Measurements from ENCODE around the gene CCND2.

Gene CCND2

GRCh38 chr12:4276524-4277204 is 3.1 kb downstream of the CCND2 start:
- H3K27me3 Mint-ChIP-seq: no peaks in the 10 kb centered on the region
- CTCF ChIA-PET: interaction anchor here (0.7 to 12.1 kb wide), 46 partner anchors 8 to 442 kb away, joined by 3 to 127 read pairs (median 5); partner anchors contain the start of genes PARP11 and TIGAR
- DNase-seq: peak; percentile 92
- peaks cover 66% of the 10 kb centered on the region for H3K36me3 Mint-ChIP-seq
- peak overlapping the region; percentile 99 for H3K27ac Mint-ChIP-seq
- peaks cover 57% of the 10 kb centered on the region for H3K4me1 Mint-ChIP-seq
- no peaks in the 10 kb centered on the region for H3K9me3 Mint-ChIP-seq
- peak overlapping the region; percentile 89 for H3K4me3 Mint-ChIP-seq

GRCh38 chr12:4277205-4277543 is 3.6 kb downstream of the CCND2 start:
- Mint-ChIP-seq H3K4me1 (peaks cover 61% of the 10 kb centered on the region), H3K27ac (peak overlapping the region; percentile 99), H3K9me3 (no peaks in the 10 kb centered on the region), H3K36me3 (peaks cover 70% of the 10 kb centered on the region), H3K27me3 (no peaks in the 10 kb centered on the region), H3K4me3 (peak overlapping the region; percentile 89)
- no peak for DNase-seq
- CTCF ChIA-PET: interaction anchor here (0.7 to 12.1 kb wide), 41 partner anchors 9 to 442 kb away, joined by 3 to 127 read pairs (median 6); partner anchors contain the start of genes PARP11 and TIGAR

GRCh38 chr12:4277857-4278256 is 4.3 kb downstream of the CCND2 start:
- CTCF ChIA-PET: interaction anchor here (1.1 to 12.1 kb wide), 21 partner anchors 9 to 399 kb away, joined by 3 to 127 read pairs (median 12); no protein-coding TSS in a partner anchor
- Mint-ChIP-seq H3K36me3 (peaks cover 77% of the 10 kb centered on the region), H3K4me3 (peak overlapping the region; percentile 89), H3K27ac (peak overlapping the region; percentile 44), H3K27me3 (no peaks in the 10 kb centered on the region), H3K4me1 (peaks cover 68% of the 10 kb centered on the region), H3K9me3 (no peaks in the 10 kb centered on the region)
- no peak for DNase-seq

- Mint-ChIP-seq H3K27me3 (no peaks in the 10 kb centered on the region), H3K27ac (peak overlapping the region; percentile 44), H3K4me1 (peaks cover 73% of the 10 kb centered on the region), H3K9me3 (no peaks in the 10 kb centered on the region), H3K4me3 (peak overlapping the region; percentile 89), H3K36me3 (peaks cover 83% of the 10 kb centered on the region)
- no peak for DNase-seq
- CTCF ChIA-PET: interaction anchor here (0.8 to 12.1 kb wide), 16 partner anchors 14 to 394 kb away, joined by 3 to 127 read pairs (median 17); no protein-coding TSS in a partner anchor
Observed at GRCh38 chr12:4278329-4279197, 5.0 kb downstream of the CCND2 start.

GRCh38 chr12:4279198-4279690 is 5.7 kb downstream of the CCND2 start:
- H3K4me1 Mint-ChIP-seq: peaks cover 79% of the 10 kb centered on the region
- CTCF ChIA-PET: interaction anchor here (0.8 to 12.1 kb wide), 8 partner anchors 13 to 395 kb away, joined by 3 to 127 read pairs (median 56); no protein-coding TSS in a partner anchor
- no peak for DNase-seq
- H3K36me3 Mint-ChIP-seq: peaks cover 88% of the 10 kb centered on the region
- H3K27ac Mint-ChIP-seq: peak overlapping the region; percentile 44
- H3K4me3 Mint-ChIP-seq: peak overlapping the region; percentile 52
- H3K27me3 Mint-ChIP-seq: no peaks in the 10 kb centered on the region
- no peaks in the 10 kb centered on the region for H3K9me3 Mint-ChIP-seq

- H3K4me3 Mint-ChIP-seq: no peak overlapping the region
- peaks cover 89% of the 10 kb centered on the region for H3K36me3 Mint-ChIP-seq
- no peaks in the 10 kb centered on the region for H3K9me3 Mint-ChIP-seq
- CTCF ChIA-PET: interaction anchor here (0.7 to 1.4 kb wide), 2 partner anchors 11 to 397 kb away, joined by 4 read pairs; no protein-coding TSS in a partner anchor
- DNase-seq: peak; percentile 12
- H3K27ac Mint-ChIP-seq: no peak overlapping the region
- H3K4me1 Mint-ChIP-seq: peaks cover 85% of the 10 kb centered on the region
- H3K27me3 Mint-ChIP-seq: no peaks in the 10 kb centered on the region
Observed at GRCh38 chr12:4280351-4281163, 7.0 kb downstream of the CCND2 start.

- Mint-ChIP-seq H3K9me3 (no peaks in the 10 kb centered on the region), H3K36me3 (peaks cover 89% of the 10 kb centered on the region), H3K27ac (no peak overlapping the region), H3K4me1 (peaks cover 87% of the 10 kb centered on the region), H3K4me3 (no peak overlapping the region), H3K27me3 (no peaks in the 10 kb centered on the region)
- no peak for DNase-seq
- CTCF ChIA-PET: interaction anchor here (0.7 to 1.4 kb wide), 2 partner anchors 12 to 398 kb away, joined by 4 read pairs; no protein-coding TSS in a partner anchor
Observed at GRCh38 chr12:4281173-4281654, 7.7 kb downstream of the CCND2 start.

- Mint-ChIP-seq H3K36me3 (peaks cover 89% of the 10 kb centered on the region), H3K4me3 (no peak overlapping the region), H3K27ac (peak overlapping the region; percentile 1), H3K4me1 (peaks cover 87% of the 10 kb centered on the region), H3K9me3 (no peaks in the 10 kb centered on the region), H3K27me3 (no peaks in the 10 kb centered on the region)
- CTCF ChIA-PET: interaction anchor here (1.3 to 1.4 kb wide), 2 partner anchors 284 to 399 kb away, joined by 4 read pairs; no protein-coding TSS in a partner anchor
- DNase-seq: no peak
Observed at GRCh38 chr12:4282103-4282891, 8.7 kb downstream of the CCND2 start.

GRCh38 chr12:4282892-4283511 is 9.4 kb downstream of the CCND2 start:
- Mint-ChIP-seq H3K4me3 (no peak overlapping the region), H3K27ac (no peak overlapping the region), H3K9me3 (no peaks in the 10 kb centered on the region), H3K27me3 (no peaks in the 10 kb centered on the region), H3K4me1 (peaks cover 88% of the 10 kb centered on the region), H3K36me3 (peaks cover 89% of the 10 kb centered on the region)
- CTCF ChIA-PET: interaction anchor here (1.2 to 1.3 kb wide), 2 partner anchors 9 to 285 kb away, joined by 4 read pairs; no protein-coding TSS in a partner anchor
- DNase-seq: no peak

- peaks cover 89% of the 10 kb centered on the region for H3K36me3 Mint-ChIP-seq
- DNase-seq: no peak
Observed at GRCh38 chr12:4283512-4284255, 10.1 kb downstream of the CCND2 start.

GRCh38 chr12:4284306-4284705 is 10.7 kb downstream of the CCND2 start:
- H3K27ac Mint-ChIP-seq: no peak overlapping the region
- H3K36me3 Mint-ChIP-seq: peaks cover 89% of the 10 kb centered on the region
- CTCF ChIA-PET: no interaction called here

More at GRCh38 chr12:4283512-4284255, 10.1 kb downstream of the CCND2 start:
- H3K27me3 Mint-ChIP-seq: no peaks in the 10 kb centered on the region
- H3K4me1 Mint-ChIP-seq: peaks cover 88% of the 10 kb centered on the region
- H3K27ac Mint-ChIP-seq: no peak overlapping the region
- H3K4me3 Mint-ChIP-seq: no peak overlapping the region
- H3K9me3 Mint-ChIP-seq: no peaks in the 10 kb centered on the region
- CTCF ChIA-PET: interaction anchor here (1.2 to 1.3 kb wide), 2 partner anchors 8 to 285 kb away, joined by 4 read pairs; no protein-coding TSS in a partner anchor

GRCh38 chr12:4285070-4285469 is 11.5 kb downstream of the CCND2 start:
- H3K27me3 Mint-ChIP-seq: no peaks in the 10 kb centered on the region
- DNase-seq: peak; percentile 15
- H3K27ac Mint-ChIP-seq: no peak overlapping the region
- CTCF ChIA-PET: interaction anchor here (2.5 to 4.3 kb wide), 2 partner anchors 9 to 400 kb away, joined by 9 to 19 read pairs; no protein-coding TSS in a partner anchor
- H3K36me3 Mint-ChIP-seq: peaks cover 90% of the 10 kb centered on the region
- H3K4me1 Mint-ChIP-seq: peaks cover 83% of the 10 kb centered on the region
- H3K4me3 Mint-ChIP-seq: no peak overlapping the region
- H3K9me3 Mint-ChIP-seq: no peaks in the 10 kb centered on the region

More at GRCh38 chr12:4284306-4284705, 10.7 kb downstream of the CCND2 start:
- DNase-seq: no peak
- Mint-ChIP-seq H3K4me3 (no peak overlapping the region), H3K9me3 (no peaks in the 10 kb centered on the region), H3K27me3 (no peaks in the 10 kb centered on the region), H3K4me1 (peaks cover 88% of the 10 kb centered on the region)
